Nephron progenitor cell (in vitro differentiated cells): ENCODE data around the gene TBC1D1.

ENCODE experiments used
- DNase-seq: peaks from one replicate; pipeline ENCODE4 v3.0.0; 2021
- H3K27ac Mint-ChIP-seq: 2 replicates; pipeline ENCODE4 v1.8.0; 2021; ENCODE audit warnings: mild to moderate bottlenecking, moderate library complexity, mixed read lengths
- H3K27me3 Mint-ChIP-seq: 2 replicates; pipeline ENCODE4 v1.8.0; 2021; ENCODE audit warnings: mild to moderate bottlenecking, low read depth, mixed read lengths; ENCODE audit not compliant: poor library complexity
- H3K36me3 Mint-ChIP-seq: 2 replicates; pipeline ENCODE4 v1.8.0; 2021; ENCODE audit warnings: low read depth, mixed read lengths
- H3K4me1 Mint-ChIP-seq: 2 replicates; pipeline ENCODE4 v1.8.0; 2021; ENCODE audit warnings: mixed read lengths
- H3K4me3 Mint-ChIP-seq: 2 replicates; pipeline ENCODE4 v1.8.0; 2021; ENCODE audit warnings: mild to moderate bottlenecking, moderate library complexity, mixed read lengths
- H3K9me3 Mint-ChIP-seq: 2 replicates; pipeline ENCODE4 v1.8.0; 2021; ENCODE audit warnings: mild to moderate bottlenecking, moderate library complexity, mixed read lengths
- CTCF ChIP-seq: fragments of 200-600 bp; sonication (generic); IDR thresholded peaks from 2 replicates; pipeline ENCODE4 v1.5.0; 2021; ENCODE audit warnings: antibody characterized with exemption

Gene TBC1D1

GRCh38 chr4:38117591-38117990 lies 226.7 kb downstream of the TBC1D1 start:
- Mint-ChIP-seq H3K9me3 (no peaks in the 10 kb centered on the region), H3K27me3 (no peaks in the 10 kb centered on the region), H3K4me1 (peaks cover 83% of the 10 kb centered on the region), H3K27ac (no peak overlapping the region), H3K36me3 (peaks cover 34% of the 10 kb centered on the region), H3K4me3 (no peak overlapping the region)
- no peak for TF ChIP-seq CTCF
- no peak for DNase-seq

- peak; percentile 24 for DNase-seq
- Mint-ChIP-seq H3K9me3 (no peaks in the 10 kb centered on the region), H3K4me3 (peak overlapping the region; percentile 51), H3K4me1 (peaks cover 79% of the 10 kb centered on the region), H3K36me3 (peaks cover 32% of the 10 kb centered on the region), H3K27ac (peak overlapping the region; percentile 95), H3K27me3 (no peaks in the 10 kb centered on the region)
- TF ChIP-seq CTCF, result no peak
These were observed 228.9 kb downstream of the TBC1D1 start for GRCh38 chr4:38119668-38120385.

- Mint-ChIP-seq H3K4me1 (peaks cover 73% of the 10 kb centered on the region), H3K27ac (peak overlapping the region; percentile 80), H3K27me3 (no peaks in the 10 kb centered on the region), H3K9me3 (no peaks in the 10 kb centered on the region), H3K36me3 (peaks cover 39% of the 10 kb centered on the region), H3K4me3 (peak overlapping the region; percentile 5)
- no peak for TF ChIP-seq CTCF
- DNase-seq, result no peak
These were observed 229.9 kb downstream of the TBC1D1 start for GRCh38 chr4:38120772-38121171.

- H3K27ac Mint-ChIP-seq, result peak overlapping the region; percentile 60
- no peak for TF ChIP-seq CTCF
- H3K9me3 Mint-ChIP-seq, result no peaks in the 10 kb centered on the region
- H3K4me3 Mint-ChIP-seq, result no peak overlapping the region
- H3K4me1 Mint-ChIP-seq, result peaks cover 65% of the 10 kb centered on the region
- no peak for DNase-seq
- H3K27me3 Mint-ChIP-seq, result no peaks in the 10 kb centered on the region
- peaks cover 35% of the 10 kb centered on the region for H3K36me3 Mint-ChIP-seq
These were observed 231.2 kb downstream of the TBC1D1 start for GRCh38 chr4:38122060-38122459.

GRCh38 chr4:38123555-38123954 lies 232.7 kb downstream of the TBC1D1 start:
- Mint-ChIP-seq H3K27me3 (peaks cover 4% of the 10 kb centered on the region), H3K4me3 (no peak overlapping the region), H3K4me1 (peaks cover 69% of the 10 kb centered on the region), H3K9me3 (no peaks in the 10 kb centered on the region), H3K27ac (peak overlapping the region; percentile 17), H3K36me3 (peaks cover 29% of the 10 kb centered on the region)
- no peak for TF ChIP-seq CTCF
- DNase-seq, result no peak

- Mint-ChIP-seq H3K4me3 (no peak overlapping the region), H3K27me3 (peaks cover 13% of the 10 kb centered on the region), H3K4me1 (peaks cover 67% of the 10 kb centered on the region), H3K9me3 (no peaks in the 10 kb centered on the region), H3K36me3 (peaks cover 28% of the 10 kb centered on the region), H3K27ac (no peak overlapping the region)
- no peak for DNase-seq
- no peak for TF ChIP-seq CTCF
These were observed 234.1 kb downstream of the TBC1D1 start for GRCh38 chr4:38124961-38125360.
